ENCODE measurements around the gene ZNF627. TPM values are rescaled to one million over a fixed set of nuclear protein-coding genes. Genes with fewer than 3 reads are reported as not detected.
"Not testable (repeated sequence)": the region's sequence is repeated elsewhere in the genome, so short reads cannot be mapped to it uniquely, and the experiment has no call there.

Gene ZNF627
- total and polyA plus RNA-seq, 12 donors: 3.8 to 16.6 (median 10.3) TPM

- Histone ChIP-seq H3K4me3 (no peak overlapping the region), H3K27ac (no peak overlapping the region), H3K36me3 (replicated peaks in 1 of 2) (peaks cover 0 to 24% of the 10 kb centered on the region in 2 donors), H3K27me3 (no peaks in the 10 kb centered on the region), H3K9me3 (replicated peaks in 1 of 3) (peaks cover 0 to 2% (median 0%) of the 10 kb centered on the region in 3 donors), H3K4me1 (replicated peaks in 1 of 2) (no peaks in the 10 kb centered on the region)
- TF ChIP-seq CTCF (IDR thresholded peaks at IDR 0.05): no peak
- 89 to 97% (median 92%) methylated on average over 1 of the region's 1 CpG for WGBS, 4 donors
- intact Hi-C loops (cut with DNase I): no loop called here
- no peak for DNase-seq
Measured at GRCh38 chr19:11611730-11612129, 14.4 kb downstream of the ZNF627 start.

GRCh38 chr19:11612816-11613511, 15.7 kb downstream of the ZNF627 start:
- no peak for DNase-seq
- WGBS, 4 donors: 91 to 97% (median 94%) methylated on average over 5 of the region's 5 CpGs
- Histone ChIP-seq H3K4me1 (replicated peaks in 1 of 2) (no peaks in the 10 kb centered on the region), H3K27ac (no peak overlapping the region), H3K9me3 (replicated peaks in 1 of 3) (peaks cover 0 to 15% (median 0%) of the 10 kb centered on the region in 3 donors), H3K27me3 (no peaks in the 10 kb centered on the region), H3K36me3 (replicated peaks in 1 of 2) (peaks cover 0 to 37% of the 10 kb centered on the region in 2 donors), H3K4me3 (no peak overlapping the region)
- TF ChIP-seq CTCF (IDR thresholded peaks at IDR 0.05) (no peak), POLR2A (IDR thresholded peaks at IDR 0.05) (no peak)
- intact Hi-C loops (cut with DNase I): no loop called here

- no peaks in the 10 kb centered on the region for H3K27me3 ChIP-seq
- no peak overlapping the region for H3K27ac ChIP-seq
- no peak overlapping the region for H3K4me3 ChIP-seq
- 94 to 98% (median 97%) methylated on average over 19 of the region's 19 CpGs for WGBS, 4 donors
- intact Hi-C loops (cut with DNase I): no loop called here
- peaks cover 0 to 47% of the 10 kb centered on the region in 2 donors for H3K36me3 ChIP-seq (replicated peaks in 1 of 2)
- peaks cover 0 to 20% (median 0%) of the 10 kb centered on the region in 3 donors for H3K9me3 ChIP-seq (replicated peaks in 1 of 3)
- TF ChIP-seq POLR2A (IDR thresholded peaks at IDR 0.05) (no peak), CTCF (IDR thresholded peaks at IDR 0.05) (no peak)
- no peak for DNase-seq
- no peaks in the 10 kb centered on the region for H3K4me1 ChIP-seq (replicated peaks in 1 of 2)
Measured at GRCh38 chr19:11617180-11618062, 20.1 kb downstream of the ZNF627 start.

GRCh38 chr19:11620553-11620952, 23.3 kb downstream of the ZNF627 start:
- TF ChIP-seq CTCF (IDR thresholded peaks at IDR 0.05) (no peak), POLR2A (IDR thresholded peaks at IDR 0.05) (no peak)
- Histone ChIP-seq H3K4me1 (replicated peaks in 1 of 2) (peaks cover 10 to 15% of the 10 kb centered on the region in 2 donors), H3K36me3 (replicated peaks in 1 of 2) (peaks cover 0 to 35% of the 10 kb centered on the region in 2 donors), H3K27me3 (no peaks in the 10 kb centered on the region), H3K27ac (no peak overlapping the region), H3K9me3 (replicated peaks in 1 of 3) (peaks cover 0 to 20% (median 0%) of the 10 kb centered on the region in 3 donors), H3K4me3 (no peak overlapping the region)
- WGBS, 4 donors: 71 to 94% (median 77%) methylated on average over 4 of the region's 4 CpGs
- intact Hi-C loops (cut with DNase I): no loop called here
- DNase-seq: no peak

GRCh38 chr19:11622401-11622800, 25.1 kb downstream of the ZNF627 start:
- H3K4me3 ChIP-seq; H3K27me3 ChIP-seq; H3K27ac ChIP-seq; DNase-seq; intact Hi-C loops (cut with DNase I): not testable (repeated sequence)
- 55 to 89% (median 68%) methylated on average over 3 of the region's 3 CpGs for WGBS, 4 donors
- Histone ChIP-seq H3K4me1 (replicated peaks in 1 of 2) (peaks cover 10 to 15% of the 10 kb centered on the region in 2 donors), H3K9me3 (replicated peaks in 1 of 3) (peaks cover 0 to 11% (median 0%) of the 10 kb centered on the region in 3 donors), H3K36me3 (replicated peaks in 1 of 2) (peaks cover 0 to 16% of the 10 kb centered on the region in 2 donors)
